ENCODE measurements around the gene ZBTB44. TPM values are rescaled to one million over a fixed set of nuclear protein-coding genes. Genes with fewer than 3 reads are reported as not detected.
"Not testable (repeated sequence)": the region's sequence is repeated elsewhere in the genome, so short reads cannot be mapped to it uniquely, and the experiment has no call there.

Gene ZBTB44
- polyA plus RNA-seq, 5 donors = 27.7 to 48.7 (median 45.7) TPM

DNA sequence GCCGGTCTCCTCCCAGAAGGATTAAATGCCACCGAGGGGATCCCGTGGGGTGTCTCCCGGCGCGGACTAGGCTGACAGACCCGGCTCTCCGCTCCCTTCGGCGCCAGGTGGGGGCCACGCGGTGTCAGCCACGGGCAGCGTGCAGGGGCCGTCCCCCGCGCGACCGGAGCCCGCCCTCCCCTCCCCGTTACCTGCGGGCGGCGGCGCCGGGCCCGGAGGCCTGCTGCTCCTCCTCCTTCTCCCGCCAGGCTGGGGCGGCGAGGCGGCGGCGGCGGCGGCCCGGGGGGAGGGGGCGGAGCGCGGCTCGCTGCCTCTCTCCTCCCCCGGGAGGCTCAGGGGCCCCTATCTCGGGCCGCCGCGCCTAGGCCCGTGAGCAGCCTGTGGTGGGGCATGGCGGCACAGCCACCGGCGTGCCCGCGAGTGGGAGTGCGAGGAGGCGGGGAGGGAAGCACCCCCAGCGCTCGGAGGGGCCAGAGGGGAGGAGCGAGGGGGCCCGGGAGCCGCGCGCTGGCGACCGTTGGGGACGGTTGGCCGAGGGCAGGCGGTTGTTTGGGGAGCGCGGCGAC is 450 bp downstream of the ZBTB44 start:
- DNase-seq = peak; percentile 24 to 37

DNA sequence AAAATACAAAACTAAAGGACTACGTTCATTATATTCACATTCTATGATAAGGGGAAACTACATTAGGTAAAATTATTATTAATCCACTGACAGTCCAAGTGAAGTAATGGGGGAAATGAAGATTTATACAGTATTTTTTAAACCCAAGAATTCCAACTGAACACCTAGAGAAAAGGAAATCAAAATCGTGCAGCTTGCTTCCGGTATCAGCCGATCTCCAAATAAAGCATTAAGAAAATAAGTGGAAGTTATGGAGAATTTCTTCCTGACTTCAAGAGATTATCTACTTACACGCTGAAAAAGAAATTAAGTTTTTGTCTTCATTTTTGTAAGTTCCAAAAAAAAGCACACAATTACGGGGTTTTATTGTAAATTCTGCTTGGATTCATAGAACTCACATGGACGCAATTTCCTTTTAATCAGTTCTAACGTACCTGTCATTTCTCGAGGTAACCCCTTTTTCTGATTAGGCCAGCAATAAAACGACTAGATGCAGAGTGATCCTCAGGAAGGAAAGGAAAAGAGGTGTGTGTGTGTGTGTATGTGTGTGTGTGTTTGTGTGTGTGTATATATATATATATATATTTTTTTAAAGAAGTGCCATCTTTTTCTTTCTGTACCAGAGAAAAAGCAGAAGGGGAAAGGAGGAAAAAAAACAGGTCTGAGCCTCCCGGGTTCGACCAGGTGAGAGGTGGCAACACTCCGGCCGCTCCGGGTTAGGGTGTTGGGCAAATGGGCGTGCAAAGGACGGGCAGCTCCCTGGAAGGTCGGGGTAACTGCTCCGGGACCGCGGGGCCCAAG is 1.1 kb downstream of the ZBTB44 start:
- no peak for DNase-seq

DNA sequence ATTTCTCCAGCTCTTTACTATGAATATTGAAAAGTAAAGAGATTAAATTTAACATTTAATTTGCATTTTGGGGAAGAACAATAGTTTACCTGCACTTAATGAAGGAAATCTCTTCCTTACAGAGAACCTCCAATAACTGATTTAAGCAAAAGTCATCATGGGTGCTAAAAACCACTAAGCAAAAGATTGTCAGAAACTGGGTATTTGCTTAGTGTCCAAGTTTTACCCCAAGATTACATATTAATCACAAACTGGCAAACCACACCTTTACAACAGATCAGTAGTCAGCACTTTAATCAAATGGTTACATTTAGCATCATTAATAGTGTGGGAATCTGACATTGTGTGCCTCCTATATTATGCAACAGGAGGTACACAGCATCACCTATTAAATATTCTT is 2.7 kb downstream of the ZBTB44 start:
- DNase-seq = no peak

DNA sequence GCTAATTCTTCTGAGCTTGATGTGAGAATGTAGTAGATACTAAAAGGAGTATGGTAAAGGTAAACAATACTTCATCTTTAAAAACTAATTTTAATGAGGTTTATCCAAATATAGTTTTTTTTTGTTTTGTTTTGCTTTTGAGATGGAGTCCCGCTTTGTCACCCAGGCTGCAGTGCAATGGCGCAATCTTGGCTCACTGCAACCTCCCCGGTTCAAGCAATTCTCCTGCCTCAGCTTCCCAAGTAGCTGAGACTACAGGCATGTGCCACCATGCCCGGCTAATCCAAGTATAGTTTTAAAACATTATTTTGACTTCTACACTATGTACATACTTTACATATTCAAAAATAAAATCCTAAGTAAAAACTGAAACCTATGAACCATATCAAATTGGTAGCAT is 4.1 kb downstream of the ZBTB44 start:
- no peak for DNase-seq

DNA sequence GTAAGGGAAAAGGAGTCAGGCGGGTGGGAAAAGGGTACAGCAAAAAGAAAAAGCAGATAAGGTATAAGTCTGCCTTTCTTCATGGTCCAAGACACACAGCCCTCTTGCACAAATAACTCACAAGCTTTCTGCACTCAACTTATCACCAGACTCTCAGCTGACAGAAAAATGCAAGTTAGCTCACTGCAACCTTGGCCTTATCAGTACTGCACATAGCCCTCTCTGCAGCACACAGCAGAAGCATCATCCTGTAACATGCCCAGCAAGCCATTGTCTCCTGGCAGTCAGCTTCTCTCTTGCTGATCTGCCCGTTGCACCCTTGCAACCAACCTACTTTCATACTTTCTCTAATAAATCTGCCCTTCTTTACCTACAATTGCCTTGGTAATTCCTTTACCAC is 5.8 kb downstream of the ZBTB44 start:
- DNase-seq = no peak

DNA sequence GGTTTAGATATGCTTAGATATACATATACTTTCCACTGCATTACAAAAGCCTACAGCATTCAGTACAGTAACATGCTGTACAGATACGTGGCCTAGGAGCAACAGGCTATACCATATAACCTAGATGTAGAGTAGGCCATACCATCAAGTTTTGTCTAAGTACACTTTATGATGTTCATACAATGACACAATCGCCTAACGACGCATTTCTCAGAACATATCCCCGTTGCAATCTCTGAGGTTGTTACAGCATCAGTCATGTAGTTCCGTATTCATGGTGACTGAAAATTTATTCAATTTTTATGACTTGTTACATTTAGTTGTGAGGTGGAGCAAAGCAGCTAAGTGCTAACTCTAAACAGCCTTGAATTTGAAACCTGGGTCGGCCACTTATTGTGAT is 6.7 kb downstream of the ZBTB44 start:
- no peak for DNase-seq

DNA sequence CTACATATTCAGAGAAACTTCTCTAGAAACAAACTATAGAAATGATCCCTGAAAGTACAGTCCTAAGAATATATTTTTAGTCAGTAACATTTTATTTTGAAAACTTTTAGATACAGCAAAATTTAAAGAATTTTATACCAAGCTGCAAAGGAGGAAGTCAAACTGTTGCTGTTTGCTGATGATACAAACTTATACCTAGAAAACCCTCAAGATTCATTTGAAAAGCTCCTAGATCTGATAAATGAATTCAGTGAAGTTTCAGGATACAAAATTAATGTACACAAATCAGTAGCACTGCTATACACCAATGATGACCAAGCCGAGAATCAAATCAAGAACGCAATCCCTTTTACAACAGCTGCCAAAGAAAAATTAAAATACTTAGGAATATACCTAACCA is 10.1 kb downstream of the ZBTB44 start:
- DNase-seq = no peak

DNA sequence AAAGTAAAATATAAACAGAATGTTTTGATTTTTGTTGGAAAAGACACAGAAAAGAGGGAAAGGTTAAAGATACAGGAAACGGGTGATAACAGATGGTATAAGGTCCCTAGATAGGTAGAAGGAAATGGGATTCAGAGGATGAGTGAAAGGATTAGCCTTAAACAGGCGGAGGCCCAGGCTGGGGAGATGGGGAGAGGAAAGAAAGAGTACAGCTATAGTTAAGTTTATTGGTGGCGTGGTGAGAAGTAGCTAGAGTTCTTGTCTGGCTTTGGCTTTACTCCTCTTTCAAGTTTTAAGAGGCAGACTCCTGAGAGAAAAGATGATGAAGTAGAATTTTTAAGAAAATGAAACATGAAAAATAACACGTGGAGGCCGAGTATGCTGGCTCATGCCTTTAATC is 13.7 kb downstream of the ZBTB44 start:
- no peak for DNase-seq

DNA sequence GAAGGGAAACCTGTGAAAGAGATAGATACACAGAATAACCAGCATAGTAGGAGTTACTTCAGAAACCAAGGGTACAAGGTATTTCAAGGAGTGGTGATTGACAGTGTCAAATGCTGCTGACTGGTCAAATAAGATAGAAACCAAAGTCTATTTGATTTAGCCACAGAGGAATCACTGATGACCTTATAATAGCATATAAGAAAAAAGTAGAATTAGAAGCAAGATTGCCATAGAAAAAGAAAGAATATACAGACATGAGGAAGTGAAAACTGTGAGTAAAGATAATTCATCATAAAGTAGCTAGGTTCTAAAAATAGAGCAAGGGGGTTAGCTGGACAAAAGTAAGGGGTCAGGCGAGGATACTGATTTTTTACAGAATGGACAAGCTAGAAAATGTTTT is 14.2 kb downstream of the ZBTB44 start:
- DNase-seq = no peak

DNA sequence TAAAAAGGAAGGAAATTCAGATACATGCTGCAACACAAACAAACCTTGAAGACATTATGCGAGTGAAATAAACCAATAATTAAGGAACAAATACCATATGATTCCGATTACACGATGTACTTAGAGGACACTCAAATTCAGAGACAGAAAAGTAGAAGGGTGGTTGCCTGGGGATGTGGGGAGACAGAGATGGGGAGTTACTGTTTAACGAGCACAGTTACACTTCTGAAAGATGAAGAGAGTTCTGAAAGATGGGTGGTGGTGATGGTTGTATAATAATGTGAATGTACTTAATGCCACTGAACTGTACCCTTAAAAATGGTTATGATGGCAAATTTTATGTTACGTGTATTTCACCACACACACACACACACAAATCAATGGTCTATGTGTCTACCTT is 14.7 kb downstream of the ZBTB44 start:
- no peak for DNase-seq

DNA sequence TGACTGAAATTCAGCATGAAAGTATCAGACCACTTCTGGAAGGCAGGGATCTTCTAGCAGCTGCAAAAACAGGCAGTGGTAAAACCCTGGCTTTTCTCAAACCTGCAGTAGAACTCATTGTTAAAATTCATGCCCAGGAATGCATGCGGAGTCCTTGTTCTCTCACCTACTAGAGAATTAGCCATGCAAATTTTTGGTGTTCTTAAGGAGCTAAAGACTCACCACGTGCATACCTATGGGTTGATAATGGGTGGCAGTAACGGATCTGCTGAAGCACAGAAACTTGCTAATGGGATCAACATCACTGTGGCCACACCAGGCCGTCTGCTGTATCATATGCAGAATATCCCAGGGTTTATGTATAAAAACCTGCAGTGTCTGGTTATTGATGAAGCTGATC is 19.1 kb downstream of the ZBTB44 start:
- DNase-seq = no peak

DNA sequence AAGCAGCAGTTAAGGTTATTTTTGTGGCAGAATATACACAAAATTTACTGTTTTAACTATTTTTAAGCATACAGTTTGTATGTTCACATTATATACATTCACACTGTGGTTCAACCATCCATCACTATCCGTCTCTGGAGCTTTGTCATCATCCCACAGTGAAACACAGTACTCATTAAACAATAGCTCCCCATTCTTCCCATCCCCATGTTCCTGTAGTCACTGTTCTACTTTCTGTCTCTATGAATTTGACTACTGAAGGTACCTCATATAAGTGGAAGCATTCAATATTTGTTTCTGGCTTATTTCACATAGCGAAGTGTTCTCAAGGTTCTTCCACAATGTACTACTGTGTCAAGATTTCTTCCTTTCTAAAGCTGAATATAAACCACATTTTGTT is 32.6 kb downstream of the ZBTB44 start:
- DNase-seq = no peak

DNA sequence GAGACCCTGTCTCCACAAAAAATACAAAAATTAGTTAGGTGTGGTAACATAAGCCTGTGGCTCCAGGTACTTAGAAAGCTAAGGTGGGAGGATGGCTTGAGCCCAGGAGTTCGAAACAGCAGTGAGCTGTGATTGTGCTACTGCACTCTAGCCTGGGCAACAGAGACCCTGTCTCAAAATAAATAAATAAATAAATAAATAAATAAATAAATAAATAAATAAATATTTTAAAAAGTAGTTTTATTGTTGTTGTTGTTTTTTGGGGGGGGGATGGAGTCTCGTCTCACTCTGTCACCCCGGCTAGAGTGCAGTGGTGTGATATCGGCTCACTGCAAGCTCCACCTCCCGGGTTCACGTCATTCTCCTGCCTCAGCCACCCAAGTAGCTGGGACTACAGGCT is 33.4 kb downstream of the ZBTB44 start:
- not testable (repeated sequence) for DNase-seq

DNA sequence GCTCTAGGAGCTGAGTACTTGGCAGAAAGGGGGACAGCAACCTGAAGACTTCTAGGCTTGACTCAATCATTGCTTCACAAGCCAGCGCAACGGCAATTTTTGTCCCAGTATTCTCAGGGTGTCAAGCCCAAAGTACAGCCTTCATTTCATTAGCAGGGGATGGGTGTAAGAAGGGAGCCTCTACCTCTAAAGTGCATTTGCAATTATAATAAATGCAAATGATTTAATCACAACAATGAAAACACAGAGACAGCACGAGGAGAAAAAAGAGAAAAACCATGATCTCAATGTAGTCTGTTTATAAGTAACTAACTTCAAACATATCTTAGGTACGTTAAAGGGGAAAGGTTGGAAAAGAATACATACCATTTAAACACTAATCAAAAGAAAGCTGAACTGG is 34.7 kb downstream of the ZBTB44 start:
- no peak for DNase-seq

DNA sequence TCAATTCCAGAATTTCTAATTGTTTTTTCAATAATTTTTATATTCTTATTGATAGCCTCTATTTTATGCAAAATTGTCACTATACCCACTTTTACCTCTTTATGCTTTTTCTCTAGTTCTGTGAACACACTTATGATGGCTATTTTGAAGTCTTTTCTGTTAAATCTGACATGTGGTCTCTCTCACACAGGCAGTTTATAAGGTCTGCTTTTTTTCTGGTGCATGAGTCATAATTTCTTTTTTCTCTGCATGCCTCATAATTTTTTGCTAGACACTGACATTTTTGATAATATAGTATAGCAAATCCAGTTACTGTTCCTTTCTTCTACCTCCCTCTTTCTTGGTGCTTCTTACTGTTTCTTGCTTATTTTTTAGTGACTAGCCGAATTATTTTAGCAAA is 36.0 kb downstream of the ZBTB44 start:
- DNase-seq = no peak

DNA sequence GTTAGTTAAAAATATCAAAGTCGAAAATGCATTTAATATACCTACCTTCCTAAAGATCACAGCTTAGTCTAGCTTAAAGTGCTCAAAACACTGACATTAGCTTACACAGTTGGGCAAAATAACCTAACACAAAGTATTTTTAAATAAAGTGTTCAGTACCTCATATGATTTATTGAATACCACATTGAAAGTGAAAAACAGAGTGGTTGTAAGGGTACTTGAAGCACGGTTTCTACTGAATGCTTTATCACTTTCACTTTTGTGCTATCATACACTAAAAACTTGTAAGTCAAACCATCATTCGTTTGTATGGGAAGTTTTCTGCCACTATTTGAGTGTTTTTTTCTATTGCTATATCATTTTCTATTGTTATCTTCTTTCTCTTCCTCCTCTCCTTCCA is 36.6 kb downstream of the ZBTB44 start:
- no peak for DNase-seq

DNA sequence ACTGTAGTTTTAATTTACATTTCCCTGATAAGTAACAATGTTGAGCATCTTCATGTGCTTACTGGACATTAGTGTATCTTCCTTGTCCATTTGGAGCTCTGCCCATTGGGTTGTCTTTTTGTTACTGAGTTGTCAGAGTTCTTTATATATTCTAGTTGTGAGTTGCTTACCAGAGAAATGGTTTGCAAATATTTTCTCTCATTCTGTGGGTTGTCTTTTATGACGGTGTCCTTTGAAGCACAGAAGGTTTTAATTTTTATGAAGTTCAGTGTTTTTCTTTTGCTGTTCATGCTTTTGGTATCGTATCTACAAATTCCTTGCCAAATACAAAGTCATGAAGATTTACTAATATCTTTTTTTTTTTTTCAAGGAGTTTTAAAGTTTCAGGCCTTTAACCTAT is 42.4 kb downstream of the ZBTB44 start:
- DNase-seq = no peak

DNA sequence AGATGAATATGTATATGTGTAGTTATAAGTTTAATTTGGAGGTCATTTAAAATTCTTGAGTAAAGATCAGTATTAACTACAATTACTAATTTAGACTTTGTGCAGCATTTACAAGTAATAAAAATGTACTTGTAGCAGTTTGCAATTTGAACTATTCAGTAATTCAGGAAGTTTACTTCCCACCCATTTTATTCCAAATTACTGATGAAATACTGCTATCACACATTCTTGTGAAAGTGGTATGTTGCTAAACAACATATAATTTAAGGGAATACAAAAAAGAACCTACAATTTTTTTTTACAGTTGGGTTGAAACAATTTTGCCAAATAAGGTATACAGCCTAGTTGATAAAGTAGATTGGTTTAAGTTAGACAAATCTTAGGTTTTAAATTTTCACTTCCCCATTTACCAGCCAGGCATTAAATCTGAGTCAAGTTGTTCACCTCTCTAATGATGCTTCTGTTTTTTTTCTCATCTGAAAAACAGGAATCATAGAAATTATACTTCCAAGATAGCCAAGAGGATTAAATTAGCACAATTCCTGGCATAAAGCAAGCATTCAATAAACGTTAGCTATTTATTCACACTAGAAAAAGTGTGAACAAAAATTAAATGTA is 45.3 kb downstream of the ZBTB44 start:
- no peak for DNase-seq

DNA sequence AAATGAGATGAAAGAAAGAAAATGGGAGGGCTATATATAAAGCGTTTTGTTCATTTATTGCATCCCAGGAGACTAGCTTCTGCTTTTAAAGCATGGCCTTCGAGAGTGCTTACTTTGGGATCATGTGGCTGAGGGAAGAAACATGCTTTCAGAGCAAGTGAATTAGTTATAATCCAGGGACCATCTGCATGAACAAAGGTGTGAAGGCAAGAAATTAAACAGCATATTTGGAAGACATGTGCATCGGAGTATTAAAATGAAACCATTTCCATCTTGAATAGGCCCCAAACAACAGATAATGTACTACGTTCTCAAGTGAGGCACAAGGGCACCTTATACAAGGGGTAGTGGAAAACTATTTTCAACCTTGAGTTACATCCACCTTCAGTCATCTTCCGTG is 51.4 kb downstream of the ZBTB44 start:
- no peak for DNase-seq

DNA sequence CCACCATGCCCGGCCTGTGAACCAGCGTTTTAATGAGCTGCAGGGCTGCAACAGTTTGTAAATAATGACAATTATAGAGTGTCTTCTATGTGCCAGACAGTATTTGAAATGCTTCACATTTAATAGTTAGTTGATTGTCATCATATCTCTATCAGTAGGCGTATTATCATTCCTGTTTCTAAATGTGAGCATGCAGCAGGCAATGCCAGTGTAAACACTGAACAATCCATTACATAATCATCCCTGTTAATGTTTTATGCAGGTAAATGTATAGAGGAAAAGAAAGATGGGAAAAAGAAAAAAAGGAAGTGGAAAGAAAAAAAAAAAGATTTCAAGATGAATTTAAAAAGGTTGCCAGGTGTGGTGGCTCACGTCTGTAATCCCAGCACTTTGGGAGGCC is 52.3 kb downstream of the ZBTB44 start:
- no peak for DNase-seq

DNA sequence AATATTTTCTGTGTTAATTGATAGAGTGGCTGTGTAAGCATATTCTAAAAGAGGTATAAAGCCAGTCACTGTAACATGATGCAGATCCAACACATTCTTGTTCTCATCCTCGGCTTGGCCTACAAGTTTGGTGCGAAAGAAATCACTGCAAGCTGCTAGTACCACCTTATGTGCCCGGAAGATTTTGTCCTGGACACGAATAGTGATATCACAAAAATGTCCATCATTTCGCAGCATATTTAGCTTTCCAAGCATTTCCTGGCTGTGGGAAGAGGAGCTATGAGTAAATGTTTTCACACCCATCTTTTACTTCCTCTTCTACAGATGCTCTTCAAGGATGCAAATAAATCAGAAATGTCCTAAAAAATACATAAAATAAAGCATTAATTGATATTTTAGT is 53.1 kb downstream of the ZBTB44 start:
- no peak for DNase-seq

DNA sequence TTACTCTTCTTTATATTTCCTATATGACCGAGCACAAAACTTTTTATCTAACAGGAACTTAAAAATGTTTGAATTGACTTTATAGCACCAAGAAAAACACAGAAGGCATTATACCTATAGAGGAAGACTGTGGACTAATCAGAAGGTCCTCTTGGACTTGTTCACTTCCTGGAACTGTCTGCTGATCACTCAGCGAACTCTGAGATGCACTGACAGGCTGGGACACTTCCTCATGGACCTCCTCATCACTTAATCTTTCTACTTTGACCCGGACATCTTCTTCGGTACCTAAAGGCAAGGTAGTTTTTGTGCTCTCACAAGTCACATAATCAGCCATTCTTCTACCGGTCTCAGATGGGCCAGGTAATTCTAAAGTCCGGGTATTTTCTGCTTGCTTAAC is 54.0 kb downstream of the ZBTB44 start:
- DNase-seq = no peak

DNA sequence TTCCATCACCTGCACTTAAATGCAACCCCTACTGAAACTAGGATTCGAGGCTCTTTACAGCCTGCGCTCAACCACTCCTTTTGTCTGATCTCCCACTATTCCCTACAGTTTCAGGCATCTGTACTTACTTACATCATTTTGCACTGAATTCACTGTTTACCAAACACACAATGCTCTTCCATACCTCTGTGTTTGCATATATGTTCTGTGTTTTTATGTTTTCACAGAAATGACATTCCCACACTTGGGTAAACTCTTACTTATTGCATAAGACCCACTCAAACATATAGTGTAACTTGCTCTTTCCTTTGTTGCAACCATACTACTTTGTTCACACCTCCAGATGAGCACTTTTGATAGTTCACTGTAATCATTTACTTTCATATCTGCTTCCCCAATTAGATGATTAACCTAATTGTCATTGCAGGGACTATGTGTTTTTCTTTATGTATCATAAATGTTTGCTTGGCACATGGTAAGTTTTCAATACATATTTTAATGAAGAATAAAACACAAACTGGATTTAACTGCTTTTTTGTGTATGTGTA is 54.6 kb downstream of the ZBTB44 start:
- no peak for DNase-seq
